CD4-positive, alpha-beta T cell treated with Interleukin-17A for 1 hour (primary cell): Measurements from ENCODE around the gene PRR29.
A peak's percentile ranks its signal among the peaks of the same experiment; 100 is the strongest.
"Not testable (repeated sequence)": the region's sequence is repeated elsewhere in the genome, so short reads cannot be mapped to it uniquely, and the experiment has no call there.

Experiments
- DNase-seq: peaks from one replicate; pipeline ENCODE4 v3.0.0-alpha.2; 2020

The PRR29 gene

GRCh38 chr17:63975541-63976092, 22.5 kb upstream of the PRR29 start:
- DNase-seq, result no peak

- no peak for DNase-seq
These were observed 21.4 kb upstream of the PRR29 start for GRCh38 chr17:63976702-63977101.

GRCh38 chr17:63978272-63979200, 19.6 kb upstream of the PRR29 start:
- no peak for DNase-seq

- DNase-seq, result not testable (repeated sequence)
These were observed 15.5 kb upstream of the PRR29 start for GRCh38 chr17:63982641-63983040.

- no peak for DNase-seq
These were observed 14.8 kb upstream of the PRR29 start for GRCh38 chr17:63983320-63983719.

- no peak for DNase-seq
These were observed 13.9 kb upstream of the PRR29 start for GRCh38 chr17:63984236-63984635.

GRCh38 chr17:63984651-63985386, 13.3 kb upstream of the PRR29 start:
- peak; percentile 82 for DNase-seq

GRCh38 chr17:63985387-63986140, 12.6 kb upstream of the PRR29 start:
- no peak for DNase-seq

GRCh38 chr17:63986821-63987220, 11.3 kb upstream of the PRR29 start:
- no peak for DNase-seq

- no peak for DNase-seq
These were observed 10.7 kb upstream of the PRR29 start for GRCh38 chr17:63987221-63988126.

- no peak for DNase-seq
These were observed 10.0 kb upstream of the PRR29 start for GRCh38 chr17:63988127-63988478.

- no peak for DNase-seq
These were observed 9.2 kb upstream of the PRR29 start for GRCh38 chr17:63988741-63989621.

GRCh38 chr17:63989622-63990345, 8.4 kb upstream of the PRR29 start:
- DNase-seq, result no peak

- DNase-seq, result no peak
These were observed 6.5 kb upstream of the PRR29 start for GRCh38 chr17:63991611-63992010.

GRCh38 chr17:63993368-63993985, 4.7 kb upstream of the PRR29 start:
- peak; percentile 62 for DNase-seq

GRCh38 chr17:63995626-63996025, 2.5 kb upstream of the PRR29 start:
- DNase-seq, result no peak

GRCh38 chr17:63996430-63997182, 1.5 kb upstream of the PRR29 start:
- DNase-seq, result no peak

GRCh38 chr17:63997341-63998048, 656 bp upstream of the PRR29 start:
- no peak for DNase-seq
